Measurements from ENCODE around the gene RETREG2.

RETREG2 gene

GRCh38 chr2:219171231-219171651 is 6.8 kb upstream of the RETREG2 start:
- DNase-seq: peak; percentile 18

GRCh38 chr2:219172231-219173154 is 5.6 kb upstream of the RETREG2 start:
- DNase-seq: no peak

GRCh38 chr2:219173176-219173575 is 4.9 kb upstream of the RETREG2 start:
- DNase-seq: no peak

GRCh38 chr2:219174146-219174545 is 3.9 kb upstream of the RETREG2 start:
- no peak for DNase-seq

- DNase-seq: no peak
Observed at GRCh38 chr2:219174801-219175200, 3.3 kb upstream of the RETREG2 start.

GRCh38 chr2:219175486-219175885 is 2.6 kb upstream of the RETREG2 start:
- no peak for DNase-seq

- peak; percentile 21 for DNase-seq
Observed at GRCh38 chr2:219175928-219176817, 1.9 kb upstream of the RETREG2 start.

- peak; percentile 91 for DNase-seq
Observed at GRCh38 chr2:219176818-219177551, 1.1 kb upstream of the RETREG2 start, which contains the start of gene CNPPD1. TSS of gene CNPPD1 (minus strand) at chr2:219176925. CDS start at chr2:219176828, 97 bp downstream.

- no peak for DNase-seq
Observed at GRCh38 chr2:219178377-219179175, 501 bp downstream of the RETREG2 start.

- DNase-seq: no peak
Observed at GRCh38 chr2:219179601-219180465, 1.8 kb downstream of the RETREG2 start.

- no peak for DNase-seq
Observed at GRCh38 chr2:219180961-219181360, 2.9 kb downstream of the RETREG2 start.

- DNase-seq: no peak
Observed at GRCh38 chr2:219181531-219181930, 3.5 kb downstream of the RETREG2 start.

GRCh38 chr2:219182331-219183150 is 4.5 kb downstream of the RETREG2 start:
- no peak for DNase-seq

GRCh38 chr2:219183151-219183772 is 5.2 kb downstream of the RETREG2 start:
- no peak for DNase-seq

GRCh38 chr2:219184121-219184520 is 6.0 kb downstream of the RETREG2 start:
- DNase-seq: no peak

- DNase-seq: no peak
Observed at GRCh38 chr2:219186754-219187456, 8.8 kb downstream of the RETREG2 start.

GRCh38 chr2:219197388-219197787 is 19.3 kb downstream of the RETREG2 start:
- DNase-seq: no peak

- no peak for DNase-seq
Observed at GRCh38 chr2:219198974-219199373, 20.9 kb downstream of the RETREG2 start.
